ENCODE measurements around the gene NFKBIA. TPM values are rescaled to one million over a fixed set of nuclear protein-coding genes. Genes with fewer than 3 reads are reported as not detected.
"Not testable (repeated sequence)": the region's sequence is repeated elsewhere in the genome, so short reads cannot be mapped to it uniquely, and the experiment has no call there.

Gene NFKBIA
- total RNA-seq, 4 donors from 2014 or later = 112 to 387 (median 295) TPM

DNA sequence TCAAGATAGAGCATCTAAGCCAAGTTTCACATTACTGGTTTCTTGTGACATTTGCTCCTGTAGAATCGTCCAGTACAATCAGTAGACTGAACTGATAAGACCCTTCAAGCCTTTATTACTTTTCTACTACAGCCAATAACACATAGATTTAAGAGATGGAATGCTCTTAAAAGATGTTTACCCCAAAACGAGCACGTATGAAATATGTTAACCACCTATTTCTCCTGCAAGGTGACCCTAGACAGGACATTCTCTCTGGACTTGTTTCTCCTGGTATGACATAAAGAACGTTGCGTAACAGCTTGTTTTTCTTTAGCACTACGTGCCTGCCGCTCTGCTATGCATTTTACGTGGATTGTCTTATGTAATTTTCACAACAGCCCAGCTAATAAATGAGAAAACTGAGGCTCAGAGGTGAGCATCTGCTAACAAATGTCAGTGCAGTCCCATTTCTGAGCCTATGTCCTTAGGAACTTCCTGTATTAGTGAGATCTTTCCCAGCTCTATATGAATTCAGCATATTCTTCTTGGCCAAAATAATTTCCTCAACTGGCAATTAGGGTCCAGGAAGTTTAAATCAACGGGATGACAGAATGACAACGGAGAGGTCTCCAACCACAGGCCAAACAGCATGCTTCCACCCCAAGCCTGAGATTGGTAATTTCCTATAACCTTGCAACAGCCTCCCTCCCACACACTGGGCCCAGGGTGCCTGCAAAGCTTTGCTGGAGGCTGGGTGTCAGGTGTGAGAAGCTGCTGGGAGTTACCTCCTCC, 3.7 kb downstream of the NFKBIA start:
- Histone ChIP-seq H3K27me3 (no peaks in the 10 kb centered on the region), H3K36me3 (no peaks in the 10 kb centered on the region)
- TF ChIP-seq POLR2A (IDR thresholded peaks at IDR 0.05) = peak in 1 of 2 donors; percentile 14
- TF ChIP-seq, protein P1, sequence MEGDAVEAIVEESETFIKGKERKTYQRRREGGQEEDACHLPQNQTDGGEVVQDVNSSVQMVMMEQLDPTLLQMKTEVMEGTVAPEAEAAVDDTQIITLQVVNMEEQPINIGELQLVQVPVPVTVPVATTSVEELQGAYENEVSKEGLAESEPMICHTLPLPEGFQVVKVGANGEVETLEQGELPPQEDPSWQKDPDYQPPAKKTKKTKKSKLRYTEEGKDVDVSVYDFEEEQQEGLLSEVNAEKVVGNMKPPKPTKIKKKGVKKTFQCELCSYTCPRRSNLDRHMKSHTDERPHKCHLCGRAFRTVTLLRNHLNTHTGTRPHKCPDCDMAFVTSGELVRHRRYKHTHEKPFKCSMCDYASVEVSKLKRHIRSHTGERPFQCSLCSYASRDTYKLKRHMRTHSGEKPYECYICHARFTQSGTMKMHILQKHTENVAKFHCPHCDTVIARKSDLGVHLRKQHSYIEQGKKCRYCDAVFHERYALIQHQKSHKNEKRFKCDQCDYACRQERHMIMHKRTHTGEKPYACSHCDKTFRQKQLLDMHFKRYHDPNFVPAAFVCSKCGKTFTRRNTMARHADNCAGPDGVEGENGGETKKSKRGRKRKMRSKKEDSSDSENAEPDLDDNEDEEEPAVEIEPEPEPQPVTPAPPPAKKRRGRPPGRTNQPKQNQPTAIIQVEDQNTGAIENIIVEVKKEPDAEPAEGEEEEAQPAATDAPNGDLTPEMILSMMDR (IDR thresholded peaks at IDR 0.05) = no peak

DNA sequence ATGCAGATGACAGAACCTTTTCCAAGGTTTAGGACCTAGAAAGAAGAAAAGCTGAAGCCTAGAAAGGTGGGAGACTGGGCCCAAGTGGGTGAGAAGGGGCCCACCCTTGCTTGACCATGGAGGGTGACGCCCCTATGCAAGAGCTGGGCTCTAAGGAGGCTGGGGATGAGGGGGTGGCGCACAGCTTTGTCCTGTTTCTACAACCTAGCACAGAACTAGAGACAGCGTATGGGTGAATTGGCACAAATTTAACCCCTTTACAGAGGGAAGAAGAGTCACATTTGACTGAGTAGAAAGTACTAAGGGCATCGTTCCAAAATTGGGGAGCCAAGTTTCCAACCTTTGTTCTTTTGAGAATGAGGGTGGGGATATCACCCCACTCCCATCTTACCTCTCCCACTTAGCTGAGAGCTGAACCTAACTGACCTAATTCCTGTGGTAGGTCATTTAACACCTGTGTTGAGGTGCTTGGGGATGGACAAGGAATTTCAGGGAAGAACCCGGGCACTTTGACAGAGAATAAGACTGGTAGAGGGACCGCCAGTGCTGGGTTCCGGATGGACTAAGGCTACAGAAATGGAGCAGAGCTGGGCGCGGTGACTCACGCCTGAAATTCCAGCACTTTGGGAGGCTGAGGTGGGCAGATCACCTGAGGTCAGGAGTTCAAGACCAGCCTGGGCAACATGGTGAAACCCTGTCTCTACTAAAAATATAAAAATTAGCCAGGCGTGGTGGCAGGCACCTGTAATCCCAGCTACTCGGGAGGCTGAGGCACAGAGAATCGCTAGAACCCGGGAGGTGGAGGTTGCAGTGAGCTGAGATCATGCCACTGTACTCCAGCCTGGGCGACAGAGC, 5.2 kb downstream of the NFKBIA start:
- H3K4me1 ChIP-seq = no peaks in the 10 kb centered on the region
- intact Hi-C loops (cut with DNase I; ENCODE audit: low total_unique reads) = no loop called here
- no peaks in the 10 kb centered on the region for H3K36me3 ChIP-seq

More for the DNA sequence above, 3.7 kb downstream of the NFKBIA start:
- Histone ChIP-seq H3K4me1 (peaks cover 3 to 4% of the 10 kb centered on the region in 2 donors), H3K4me3 (peak overlapping the region; percentile 83 to 99), H3K9me3 (no peaks in the 10 kb centered on the region), H3K27ac (peak overlapping the region; percentile 98 to 100)
- DNase-seq = no peak
- intact Hi-C loops (cut with DNase I; ENCODE audit: low total_unique reads) = no loop called here

DNA sequence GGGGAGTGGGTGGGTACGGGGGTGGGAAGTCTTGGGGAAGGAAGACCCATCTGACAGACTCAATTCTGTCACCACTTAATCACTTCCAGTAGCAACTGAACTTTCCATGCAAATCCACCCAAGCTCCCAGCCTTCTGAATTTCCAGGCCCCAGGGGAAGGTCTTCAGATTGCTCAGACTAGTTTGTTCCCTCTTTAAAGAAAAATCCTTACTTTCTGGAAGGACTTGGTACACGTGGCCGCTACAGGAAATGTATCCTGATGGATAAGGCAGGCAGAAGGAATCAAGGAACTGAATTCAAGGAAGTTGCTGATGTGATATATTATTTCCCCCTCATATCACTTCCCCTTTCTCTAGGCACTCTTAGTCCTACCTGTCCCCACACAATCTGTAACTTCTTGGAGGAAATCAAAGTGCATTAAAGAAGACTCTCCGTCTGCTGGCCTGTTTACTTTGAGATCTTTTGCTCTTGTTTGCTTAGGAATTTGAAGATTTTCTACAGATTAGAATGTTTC, 6.4 kb downstream of the NFKBIA start:
- Histone ChIP-seq H3K27me3 (no peaks in the 10 kb centered on the region), H3K4me1 (no peaks in the 10 kb centered on the region), H3K9me3 (no peaks in the 10 kb centered on the region), H3K27ac (peak overlapping the region; percentile 98 to 100), H3K36me3 (no peaks in the 10 kb centered on the region), H3K4me3 (no peak overlapping the region)
- TF ChIP-seq, protein P1 (IDR thresholded peaks at IDR 0.05) = no peak
- TF ChIP-seq POLR2A (IDR thresholded peaks at IDR 0.05) = no peak
- DNase-seq = peak in 1 of 2 donors; percentile 29
- intact Hi-C loops (cut with DNase I; ENCODE audit: low total_unique reads) = no loop called here

More for the DNA sequence above, 5.2 kb downstream of the NFKBIA start:
- Histone ChIP-seq H3K27ac (peak overlapping the region; percentile 98 to 100), H3K27me3 (no peaks in the 10 kb centered on the region), H3K9me3 (no peaks in the 10 kb centered on the region), H3K4me3 (no peak overlapping the region)
- no peak for DNase-seq
- TF ChIP-seq, protein P1 (IDR thresholded peaks at IDR 0.05) = no peak
- TF ChIP-seq POLR2A (IDR thresholded peaks at IDR 0.05) = no peak

DNA sequence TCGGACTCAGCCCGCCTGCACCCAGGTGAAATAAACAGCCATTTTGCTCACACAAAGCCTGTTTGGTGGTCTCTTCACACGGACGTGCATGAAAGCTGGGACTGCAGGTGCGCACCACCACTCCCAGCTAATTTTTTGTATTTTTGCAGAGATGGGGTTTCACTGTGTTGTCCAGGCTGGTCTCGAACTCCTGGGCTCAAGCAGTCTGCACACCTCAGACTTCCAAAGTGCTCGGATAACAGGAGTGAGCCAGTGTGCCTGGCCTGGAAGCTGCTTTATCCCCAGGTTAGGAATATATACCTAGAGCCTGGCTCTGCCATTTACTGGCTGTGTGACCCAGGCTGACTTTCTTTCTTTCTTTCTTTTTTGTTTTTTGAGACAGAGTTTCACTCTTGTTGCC, 7.9 kb downstream of the NFKBIA start:
- DNase-seq = not testable (repeated sequence)

DNA sequence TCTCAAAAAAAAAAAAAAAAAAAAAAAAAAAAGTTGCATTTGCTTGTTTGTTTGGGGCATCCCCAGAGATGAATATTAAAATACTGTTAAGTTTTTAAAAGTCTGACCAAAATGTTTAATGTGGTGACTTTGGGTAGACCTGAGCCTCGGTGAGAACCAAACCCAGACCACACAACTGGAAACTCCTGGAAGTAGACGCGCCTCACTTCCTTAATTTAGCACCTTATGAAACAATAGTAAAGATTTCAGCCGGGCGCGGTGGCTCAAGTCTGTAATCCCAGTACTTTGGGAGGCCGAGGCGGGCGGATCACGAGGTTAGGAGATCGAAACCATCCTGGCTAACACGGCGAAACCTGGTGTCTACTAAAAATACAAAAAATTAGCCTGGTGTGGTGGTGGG, 9.3 kb downstream of the NFKBIA start:
- DNase-seq = no peak
- intact Hi-C loops (cut with DNase I; ENCODE audit: low total_unique reads) = no loop called here
- Histone ChIP-seq H3K27ac (no peak overlapping the region), H3K27me3 (no peaks in the 10 kb centered on the region), H3K4me1 (no peaks in the 10 kb centered on the region), H3K9me3 (no peaks in the 10 kb centered on the region), H3K36me3 (no peaks in the 10 kb centered on the region), H3K4me3 (no peak overlapping the region)
- TF ChIP-seq, protein P1 (IDR thresholded peaks at IDR 0.05) = no peak
- no peak for TF ChIP-seq POLR2A (IDR thresholded peaks at IDR 0.05)

More for the DNA sequence above, 7.9 kb downstream of the NFKBIA start:
- H3K9me3 ChIP-seq; H3K27me3 ChIP-seq; H3K36me3 ChIP-seq; intact Hi-C loops (cut with DNase I; ENCODE audit: low total_unique reads); H3K4me3 ChIP-seq; H3K27ac ChIP-seq; H3K4me1 ChIP-seq: not testable (repeated sequence)

Measured in uterus (tissue), 4 donors.